Loucy (cell line): ENCODE measurements around the gene MYBBP1A.
A peak's percentile ranks its signal among the peaks of the same experiment; 100 is the strongest.

Experiments
- H2AFZ ChIP-seq: fragments of 200-600 bp; sonication (generic); 2 replicates; pipeline ENCODE4 v1.6.0; 2016; ENCODE audit warnings: antibody characterized with exemption, mild to moderate bottlenecking, low read length, moderate library complexity
- H3F3A ChIP-seq: fragments of 200-600 bp; 2 replicates; pipeline ENCODE4 v1.6.0; 2016; ENCODE audit warnings: antibody characterized with exemption, low read depth, mild to moderate bottlenecking
- H3K27me3 ChIP-seq: fragments of 200-600 bp; sonication (generic); 2 replicates; pipeline ENCODE4 v1.6.1; 2014; ENCODE audit warnings: low read length, mild to moderate bottlenecking; ENCODE audit not compliant: insufficient read depth, poor library complexity, severe bottlenecking
- H3K36me3 ChIP-seq: fragments of 200-600 bp; sonication (generic); 2 replicates; pipeline ENCODE4 v1.6.1; 2016; ENCODE audit warnings: low read length; ENCODE audit not compliant: insufficient read depth
- H3K4me1 ChIP-seq: fragments of 200-600 bp; sonication (generic); 2 replicates; pipeline ENCODE4 v1.5.1; 2014; ENCODE audit warnings: low read length, mild to moderate bottlenecking; ENCODE audit not compliant: insufficient read depth, poor library complexity, severe bottlenecking
- H3K4me2 ChIP-seq: fragments of 200-600 bp; sonication (generic); 2 replicates; pipeline ENCODE4 v1.6.0; 2014; ENCODE audit warnings: antibody characterized with exemption, low read length, low read depth, mild to moderate bottlenecking; ENCODE audit not compliant: poor library complexity, severe bottlenecking
- H3K4me3 ChIP-seq: fragments of 200-600 bp; sonication (generic); 2 replicates; pipeline ENCODE4 v1.5.1; 2014; ENCODE audit warnings: low read length, mild to moderate bottlenecking, mixed read lengths; ENCODE audit not compliant: poor library complexity, severe bottlenecking
- H3K79me2 ChIP-seq: fragments of 200-600 bp; sonication (generic); 2 replicates; pipeline ENCODE4 v1.6.1; 2014; ENCODE audit warnings: low read length; ENCODE audit not compliant: insufficient read depth
- H3K9ac ChIP-seq: fragments of 200-600 bp; sonication (generic); 2 replicates; pipeline ENCODE4 v1.6.0; 2014; ENCODE audit warnings: mild to moderate bottlenecking, low read depth, low read length, moderate library complexity; ENCODE audit not compliant: poor library complexity, severe bottlenecking
- H3K9me2 ChIP-seq: fragments of 200-600 bp; sonication (generic); replicated peaks from 2 replicates; pipeline ENCODE4 v1.6.1; 2016; ENCODE audit warnings: low read depth, low read length, mixed read lengths
- H3K9me3 ChIP-seq: fragments of 200-600 bp; sonication (generic); 2 replicates; pipeline ENCODE4 v1.6.1; 2014; ENCODE audit warnings: mild to moderate bottlenecking, antibody characterized with exemption, low read length, low read depth; ENCODE audit not compliant: insufficient read depth
- H4K20me1 ChIP-seq: fragments of 200-600 bp; sonication (generic); 2 replicates; pipeline ENCODE4 v1.6.0; 2014; ENCODE audit warnings: antibody characterized with exemption, low read length, mild to moderate bottlenecking; ENCODE audit not compliant: insufficient read depth, poor library complexity, severe bottlenecking
- CTCF ChIP-seq: fragments of 200-600 bp; sonication (generic); conservative IDR thresholded peaks from 2 replicates; pipeline ENCODE4 v1.5.1; 2014; ENCODE audit warnings: mild to moderate bottlenecking, antibody characterized with exemption, low read length
- EZH2phosphoT487 ChIP-seq: fragments of 200-600 bp; IDR thresholded peaks from 2 replicates; pipeline ENCODE4 v1.6.1; 2018; ENCODE audit warnings: antibody characterized with exemption, mild to moderate bottlenecking, moderate library complexity, borderline replicate concordance

Gene MYBBP1A

DNA sequence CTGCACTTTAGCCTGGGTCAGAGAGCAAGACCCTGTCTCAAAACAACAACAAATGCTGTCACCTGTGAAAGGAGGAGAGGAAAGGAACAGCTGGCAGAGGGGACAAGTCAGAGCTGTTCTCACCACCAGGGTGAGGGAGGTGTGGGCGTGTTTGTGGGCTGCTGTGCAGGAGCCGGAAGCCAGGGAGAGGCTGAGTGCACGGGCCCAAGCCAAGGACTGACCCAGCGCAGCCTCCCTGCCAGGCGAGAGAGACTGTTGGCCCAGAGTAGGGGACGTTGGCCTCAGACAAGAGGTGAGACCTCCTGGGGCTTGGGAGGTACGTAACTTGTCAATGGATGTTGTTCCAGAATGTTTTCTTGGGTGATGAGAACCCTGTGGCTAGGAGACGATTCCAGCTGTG lies 45.8 kb downstream of the MYBBP1A start:
- H3K9me3 ChIP-seq = no peaks in the 10 kb centered on the region
- H3K9me2 ChIP-seq = no peaks in the 10 kb centered on the region
- no peak overlapping the region for H3K4me3 ChIP-seq
- H3K79me2 ChIP-seq = peaks cover 65% of the 10 kb centered on the region; the same call in 1 of the 2 replicates
- no peaks in the 10 kb centered on the region for H3K27me3 ChIP-seq
- no peaks in the 10 kb centered on the region; the same call in 1 of the 2 replicates for H3K36me3 ChIP-seq
- peaks cover 45% of the 10 kb centered on the region for H3K4me1 ChIP-seq
- TF ChIP-seq EZH2phosphoT487 (no peak), CTCF (no peak)
- no peak overlapping the region for H3K9ac ChIP-seq
- H3F3A ChIP-seq = no peaks in the 10 kb centered on the region
- H2AFZ ChIP-seq = no peak overlapping the region
- H4K20me1 ChIP-seq = peaks cover 6% of the 10 kb centered on the region
- H3K4me2 ChIP-seq = peak overlapping the region; percentile 50

DNA sequence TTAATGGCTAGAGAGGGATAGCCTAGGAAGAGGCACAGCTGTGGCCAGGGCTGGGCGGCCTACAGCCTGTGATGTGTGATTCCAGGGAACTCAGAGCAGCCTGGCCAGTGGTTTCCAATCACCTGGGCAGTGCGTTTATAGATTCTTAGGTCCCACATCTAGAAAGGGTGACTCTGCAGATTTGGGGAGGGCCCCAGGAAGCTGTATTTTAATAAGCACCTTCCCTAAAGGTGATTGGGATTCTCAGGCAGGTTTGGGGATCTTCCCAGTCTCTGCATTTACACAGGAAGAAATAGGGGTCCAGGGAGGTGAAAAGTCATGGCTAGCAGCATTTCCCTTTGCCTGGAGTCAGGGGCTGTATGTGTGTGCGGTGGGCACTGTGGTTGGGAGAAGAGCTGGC lies 47.0 kb downstream of the MYBBP1A start:
- no peaks in the 10 kb centered on the region for H3K9me2 ChIP-seq
- no peak overlapping the region for H3K9ac ChIP-seq
- H3K4me2 ChIP-seq = no peak overlapping the region
- no peaks in the 10 kb centered on the region for H3K9me3 ChIP-seq
- H2AFZ ChIP-seq = no peak overlapping the region
- H3K4me1 ChIP-seq = peaks cover 57% of the 10 kb centered on the region
- peaks cover 6% of the 10 kb centered on the region for H4K20me1 ChIP-seq
- no peaks in the 10 kb centered on the region; the same call in 1 of the 2 replicates for H3K36me3 ChIP-seq
- peaks cover 77% of the 10 kb centered on the region; the same call in 1 of the 2 replicates for H3K79me2 ChIP-seq
- no peak overlapping the region for H3K4me3 ChIP-seq
- H3K27me3 ChIP-seq = no peaks in the 10 kb centered on the region
- no peak for TF ChIP-seq CTCF
- TF ChIP-seq EZH2phosphoT487 = no peak
- H3F3A ChIP-seq = no peaks in the 10 kb centered on the region

DNA sequence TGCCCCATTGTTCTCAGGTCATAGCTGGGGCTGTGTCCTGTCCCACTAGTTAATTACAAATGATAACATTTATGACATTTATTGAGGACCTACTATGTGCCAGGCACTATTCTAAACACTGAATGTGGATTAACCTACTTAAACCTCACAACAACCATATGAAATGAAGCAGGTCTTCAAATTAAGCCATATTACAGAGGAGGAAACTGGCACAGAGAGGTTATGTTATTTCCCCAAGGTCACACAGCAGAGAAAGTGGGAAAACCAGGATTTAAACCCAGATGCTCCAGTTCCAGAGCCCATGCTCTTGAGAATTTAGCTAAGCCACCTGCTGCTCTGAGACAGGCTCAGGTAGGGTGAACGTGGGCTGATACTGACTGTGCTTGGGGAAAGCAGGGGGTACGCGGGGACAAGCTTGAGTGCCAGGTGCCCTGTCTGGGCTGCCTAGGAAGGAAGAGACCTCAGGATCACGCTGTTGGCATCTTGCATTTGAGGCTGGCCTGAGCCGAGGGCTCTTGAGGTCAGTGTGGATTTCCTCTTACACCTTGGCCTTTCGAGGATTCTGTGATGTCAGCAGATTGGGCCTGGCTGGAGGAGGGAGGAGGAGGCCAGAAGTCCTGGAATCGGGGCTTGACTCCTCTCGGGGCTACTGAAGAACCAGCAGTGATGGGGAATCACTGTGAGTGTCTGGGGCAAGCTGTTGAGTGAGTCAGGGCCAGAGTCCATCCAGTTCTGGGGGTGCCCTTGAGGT lies 47.6 kb downstream of the MYBBP1A start:
- no peaks in the 10 kb centered on the region for H3F3A ChIP-seq

More for the DNA sequence above, 47.6 kb downstream of the MYBBP1A start:
- Histone ChIP-seq H3K9ac (no peak overlapping the region), H3K4me2 (no peak overlapping the region), H2AFZ (no peak overlapping the region), H4K20me1 (peaks cover 6% of the 10 kb centered on the region), H3K9me2 (no peaks in the 10 kb centered on the region), H3K9me3 (no peaks in the 10 kb centered on the region), H3K4me1 (peaks cover 64% of the 10 kb centered on the region), H3K4me3 (no peak overlapping the region), H3K27me3 (no peaks in the 10 kb centered on the region), H3K79me2 (peaks cover 84% of the 10 kb centered on the region; the same call in 1 of the 2 replicates), H3K36me3 (no peaks in the 10 kb centered on the region; the same call in 1 of the 2 replicates)
- no peak for TF ChIP-seq CTCF
- no peak for TF ChIP-seq EZH2phosphoT487
